ENCODE data around the gene TMEM263.
"Not testable (repeated sequence)": the region's sequence is repeated elsewhere in the genome, so short reads cannot be mapped to it uniquely, and the experiment has no call there.

Gene TMEM263

GRCh38 chr12:106987846-106988245, 32.1 kb downstream of the TMEM263 start:
- no peak for FAIRE-seq

- FAIRE-seq, result no peak
Measured at GRCh38 chr12:106994579-106995220, 39.0 kb downstream of the TMEM263 start.

- not testable (repeated sequence) for FAIRE-seq
Measured at GRCh38 chr12:106996102-106996501, 40.4 kb downstream of the TMEM263 start.

GRCh38 chr12:106997916-106998315, 42.2 kb downstream of the TMEM263 start:
- no peak for FAIRE-seq

GRCh38 chr12:106999446-106999845, 43.7 kb downstream of the TMEM263 start:
- FAIRE-seq, result no peak

- FAIRE-seq, result not testable (repeated sequence)
Measured at GRCh38 chr12:107002665-107003064, 47.0 kb downstream of the TMEM263 start.

GRCh38 chr12:107007411-107007810, 51.7 kb downstream of the TMEM263 start:
- FAIRE-seq, result no peak

GRCh38 chr12:107011519-107011918, 55.8 kb downstream of the TMEM263 start:
- FAIRE-seq, result no peak

GRCh38 chr12:107012736-107013425, 57.2 kb downstream of the TMEM263 start:
- FAIRE-seq, result no peak

- FAIRE-seq, result no peak
Measured at GRCh38 chr12:107014055-107014454, 58.3 kb downstream of the TMEM263 start.

GRCh38 chr12:107017042-107017441, 61.3 kb downstream of the TMEM263 start:
- no peak for FAIRE-seq

- FAIRE-seq, result no peak
Measured at GRCh38 chr12:107019546-107019945, 63.8 kb downstream of the TMEM263 start.

All from A204.1 (cell line).